DMS53 treated with DMSO at 0.1 percent for 48 hours (cell line): ENCODE results near the gene CCNI.
"Not testable (repeated sequence)": the region's sequence is repeated elsewhere in the genome, so short reads cannot be mapped to it uniquely, and the experiment has no call there.

ENCODE experiments used
- DNase-seq: peaks from one replicate; lab custom pipeline; 2025; ENCODE audit not compliant: unreplicated experiment; lab: John Stamatoyannopoulos, UW

Gene CCNI

GRCh38 chr4:77082886-77083608 lies 7.3 kb upstream of the CCNI start:
- no peak for DNase-seq

- DNase-seq = not testable (repeated sequence)
These were observed 5.0 kb upstream of the CCNI start for GRCh38 chr4:77080806-77081205.

- DNase-seq = no peak
These were observed 3.5 kb upstream of the CCNI start for GRCh38 chr4:77079281-77079680.

- no peak for DNase-seq
These were observed 2.6 kb upstream of the CCNI start for GRCh38 chr4:77078401-77078800.

GRCh38 chr4:77076889-77077635 lies 1.3 kb upstream of the CCNI start:
- no peak for DNase-seq

- DNase-seq = no peak
These were observed 571 bp downstream of the CCNI start for GRCh38 chr4:77074981-77075855.

GRCh38 chr4:77074381-77074831 lies 1.4 kb downstream of the CCNI start:
- no peak for DNase-seq

- no peak for DNase-seq
These were observed 1.8 kb downstream of the CCNI start for GRCh38 chr4:77073981-77074380.

GRCh38 chr4:77073106-77073809 lies 2.5 kb downstream of the CCNI start:
- DNase-seq = no peak

- no peak for DNase-seq
These were observed 3.5 kb downstream of the CCNI start for GRCh38 chr4:77072195-77072753.

GRCh38 chr4:77069514-77069913 lies 6.3 kb downstream of the CCNI start:
- DNase-seq = not testable (repeated sequence)

- DNase-seq = no peak
These were observed 10.4 kb downstream of the CCNI start for GRCh38 chr4:77065382-77065781.

GRCh38 chr4:77062856-77063255 lies 12.9 kb downstream of the CCNI start:
- no peak for DNase-seq

- peak; percentile 8 for DNase-seq
These were observed 23.4 kb downstream of the CCNI start for GRCh38 chr4:77052352-77052751.

GRCh38 chr4:77050962-77051361 lies 24.8 kb downstream of the CCNI start:
- no peak for DNase-seq

GRCh38 chr4:77047037-77047436 lies 28.8 kb downstream of the CCNI start:
- no peak for DNase-seq

GRCh38 chr4:77045490-77045889 lies 30.3 kb downstream of the CCNI start:
- DNase-seq = no peak

GRCh38 chr4:77044461-77045150 lies 31.2 kb downstream of the CCNI start:
- peak; percentile 15 for DNase-seq

GRCh38 chr4:77043507-77044136 lies 32.2 kb downstream of the CCNI start:
- DNase-seq = no peak
